SK-N-SH treated with all-trans-retinoic acid at 6 μM for 48 hours (cell line): ENCODE data around the gene CSH1.
"Not testable (repeated sequence)": the region's sequence is repeated elsewhere in the genome, so short reads cannot be mapped to it uniquely, and the experiment has no call there.

Source experiments
- GLIS3 ChIP-seq: fragments of 250-450 bp; sonication (Bioruptor Pico); IDR thresholded peaks from 2 replicates; pipeline ENCODE4 v1.5.0; 2020; ENCODE audit warnings: mild to moderate bottlenecking, moderate library complexity
- ISL1 ChIP-seq: fragments of 250-450 bp; sonication (Bioruptor Pico); IDR thresholded peaks from 2 replicates; pipeline ENCODE4 v2.1.2; 2022; ENCODE audit warnings: mild to moderate bottlenecking, moderate library complexity
- PATZ1 ChIP-seq: fragments of 250-450 bp; sonication (Bioruptor Pico); IDR thresholded peaks from 2 replicates; pipeline ENCODE4 v1.8.0; 2020; ENCODE audit warnings: mild to moderate bottlenecking, moderate library complexity, borderline replicate concordance
- POU6F1 ChIP-seq: fragments of 250-450 bp; sonication (Bioruptor Pico); IDR thresholded peaks from 2 replicates; pipeline ENCODE4 v1.8.0; 2021; ENCODE audit warnings: low read depth, mild to moderate bottlenecking, moderate library complexity, borderline replicate concordance
- RARB ChIP-seq: fragments of 250-450 bp; sonication (Bioruptor Pico); IDR thresholded peaks from 2 replicates; pipeline ENCODE4 v1.8.0; 2021; ENCODE audit warnings: mild to moderate bottlenecking, moderate library complexity
- ZC3H10 ChIP-seq: fragments of 250-450 bp; sonication (Bioruptor Pico); IDR thresholded peaks from 2 replicates; pipeline ENCODE4 v1.5.1; 2021; ENCODE audit warnings: mild to moderate bottlenecking, moderate library complexity
- ZFP3 ChIP-seq: fragments of 250-450 bp; sonication (Bioruptor Pico); IDR thresholded peaks from 2 replicates; pipeline ENCODE4 v1.5.0; 2020; ENCODE audit warnings: mild to moderate bottlenecking, moderate library complexity

GRCh38 chr17:63901971-63902370 lies 5.6 kb upstream of the CSH1 start:
- TF ChIP-seq POU6F1, PATZ1, GLIS3, RARB, ZC3H10, ISL1, ZFP3 (CRISPR knock-in tag): not testable (repeated sequence)
